AG10803 (cell line): ENCODE results near the gene GATAD2B.

Experiments used
- DNase-seq: peaks from one replicate; pipeline ENCODE4 v3.0.0; 2010; ENCODE audit warnings: low read depth
- H3K4me3 ChIP-seq: 2 replicates; pipeline ENCODE4 v1.5.1; 2011; ENCODE audit warnings: mild to moderate bottlenecking, low read length, control low read depth
- TF ChIP-seq, protein P1 (sequence below): conservative IDR thresholded peaks from 2 replicates; pipeline ENCODE4 v1.5.1; 2011; ENCODE audit warnings: mild to moderate bottlenecking, low read length, control low read depth, inconsistent platforms

The GATAD2B gene

DNA sequence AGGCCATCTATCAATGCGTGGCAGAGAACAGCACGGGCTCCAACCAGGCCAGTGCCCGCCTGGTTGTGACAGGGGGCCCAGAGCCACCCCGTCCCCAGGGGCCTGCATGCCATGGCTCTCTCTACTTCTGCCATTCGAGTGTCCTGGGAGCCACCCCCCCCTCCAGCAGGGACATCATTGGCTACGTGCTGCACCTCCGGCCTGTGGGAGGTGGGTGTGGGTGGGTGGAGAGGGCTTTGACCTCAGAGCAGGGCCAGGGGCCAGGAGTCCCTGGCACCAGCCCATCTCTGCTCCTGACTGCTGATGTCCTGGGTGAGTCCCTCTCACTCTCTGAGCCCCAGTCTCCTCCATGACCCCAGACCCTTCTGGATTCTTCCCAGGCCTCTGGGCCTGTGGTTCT lies 122.3 kb downstream of the GATAD2B start:
- no peak for DNase-seq
- TF ChIP-seq, protein P1, sequence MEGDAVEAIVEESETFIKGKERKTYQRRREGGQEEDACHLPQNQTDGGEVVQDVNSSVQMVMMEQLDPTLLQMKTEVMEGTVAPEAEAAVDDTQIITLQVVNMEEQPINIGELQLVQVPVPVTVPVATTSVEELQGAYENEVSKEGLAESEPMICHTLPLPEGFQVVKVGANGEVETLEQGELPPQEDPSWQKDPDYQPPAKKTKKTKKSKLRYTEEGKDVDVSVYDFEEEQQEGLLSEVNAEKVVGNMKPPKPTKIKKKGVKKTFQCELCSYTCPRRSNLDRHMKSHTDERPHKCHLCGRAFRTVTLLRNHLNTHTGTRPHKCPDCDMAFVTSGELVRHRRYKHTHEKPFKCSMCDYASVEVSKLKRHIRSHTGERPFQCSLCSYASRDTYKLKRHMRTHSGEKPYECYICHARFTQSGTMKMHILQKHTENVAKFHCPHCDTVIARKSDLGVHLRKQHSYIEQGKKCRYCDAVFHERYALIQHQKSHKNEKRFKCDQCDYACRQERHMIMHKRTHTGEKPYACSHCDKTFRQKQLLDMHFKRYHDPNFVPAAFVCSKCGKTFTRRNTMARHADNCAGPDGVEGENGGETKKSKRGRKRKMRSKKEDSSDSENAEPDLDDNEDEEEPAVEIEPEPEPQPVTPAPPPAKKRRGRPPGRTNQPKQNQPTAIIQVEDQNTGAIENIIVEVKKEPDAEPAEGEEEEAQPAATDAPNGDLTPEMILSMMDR, result no peak
- H3K4me3 ChIP-seq, result no peak overlapping the region

DNA sequence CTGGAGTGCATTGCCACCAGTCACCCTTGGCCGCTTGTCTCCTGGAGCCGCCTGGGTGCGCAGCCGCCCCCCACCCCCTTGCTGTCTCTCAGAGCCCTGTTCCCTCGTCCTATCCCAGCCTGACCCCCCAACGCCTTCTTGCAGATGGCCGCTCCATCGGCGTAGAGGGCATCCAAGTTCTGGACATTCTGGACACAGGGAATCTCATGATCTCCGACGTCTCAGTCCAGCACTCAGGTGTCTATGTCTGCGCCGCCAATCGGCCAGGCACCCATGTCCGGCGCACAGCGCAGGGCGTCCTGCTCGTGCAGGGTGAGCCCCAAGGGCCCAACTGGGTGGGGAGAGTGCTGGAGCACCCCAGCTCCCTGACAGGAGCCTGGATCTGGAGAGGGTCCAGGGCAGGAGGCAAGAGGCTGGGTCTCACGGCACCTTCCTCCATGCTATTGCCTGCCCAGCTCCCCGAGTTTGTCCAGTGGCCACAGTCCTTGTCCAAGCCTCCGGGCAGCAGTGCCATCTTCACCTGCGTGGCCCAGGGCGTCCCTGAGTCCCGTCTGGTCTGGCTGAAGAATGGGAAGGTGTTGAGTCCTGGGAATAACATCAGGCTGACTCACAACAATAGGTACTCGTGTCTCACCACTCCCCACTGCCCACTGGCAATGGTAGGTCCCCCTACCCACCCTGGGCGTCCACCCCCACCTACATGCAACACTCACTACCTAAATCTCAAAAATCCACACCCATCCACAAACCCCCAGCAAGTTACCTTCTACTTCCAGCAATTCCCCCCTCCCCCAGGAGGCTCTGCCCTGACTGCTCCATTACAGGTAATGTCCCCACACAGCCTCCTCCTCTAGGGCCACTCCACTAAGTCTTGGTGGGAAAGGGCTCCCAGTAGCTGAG lies 123.0 kb downstream of the GATAD2B start:
- H3K4me3 ChIP-seq, result no peak overlapping the region
- TF ChIP-seq, protein P1, result no peak
- DNase-seq, result no peak

GRCh38 chr1:153799016-153799415 lies 123.8 kb downstream of the GATAD2B start:
- DNase-seq, result no peak
- H3K4me3 ChIP-seq, result no peak overlapping the region
- TF ChIP-seq, protein P1, result no peak

- TF ChIP-seq, protein P1, result no peak
- no peak overlapping the region for H3K4me3 ChIP-seq
- no peak for DNase-seq
Observed at GRCh38 chr1:153798468-153798780, 124.3 kb downstream of the GATAD2B start.

DNA sequence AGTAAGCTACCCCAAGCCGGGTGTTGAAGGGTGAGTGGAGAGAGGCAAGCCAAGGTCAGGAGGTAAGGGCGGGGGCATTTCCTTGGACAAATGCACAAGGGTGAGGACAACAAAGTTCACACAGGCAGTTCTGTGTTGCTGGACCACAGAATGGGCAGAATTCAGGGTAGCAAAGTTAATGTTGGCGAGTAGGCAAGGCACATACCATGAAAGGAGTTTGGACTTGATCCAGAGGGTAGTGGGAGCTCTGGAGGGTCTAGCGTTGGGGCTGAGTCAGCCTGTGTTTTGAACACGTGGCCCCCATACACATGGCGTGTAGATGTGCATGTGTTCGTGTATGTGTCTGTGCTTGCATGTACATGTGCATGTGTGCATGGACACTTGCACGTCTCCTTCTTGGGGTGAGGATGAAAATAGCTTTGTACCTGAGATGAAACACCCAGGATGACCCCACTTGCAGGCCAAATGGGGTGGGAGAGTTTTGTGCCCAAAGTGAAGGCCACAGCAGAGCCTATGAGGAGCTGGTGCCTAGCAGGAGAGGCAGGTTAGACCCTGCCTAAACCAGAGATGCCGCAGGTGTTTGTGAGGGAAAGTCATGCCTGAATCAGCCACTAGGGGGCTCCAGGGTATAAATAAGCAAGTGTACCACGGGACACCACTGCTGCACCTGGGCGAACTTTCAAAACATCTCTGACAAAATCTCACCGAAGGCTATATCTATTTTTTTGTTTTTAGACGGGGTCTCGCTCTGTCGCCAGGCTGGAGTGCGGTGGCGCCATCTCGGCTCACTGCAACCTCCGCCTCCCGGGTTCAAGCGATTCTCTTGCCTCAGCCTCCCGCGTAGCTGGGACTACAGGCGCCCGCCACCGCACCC lies 125.7 kb downstream of the GATAD2B start:
- DNase-seq, result peak; percentile 59
- no peak overlapping the region for H3K4me3 ChIP-seq
- TF ChIP-seq, protein P1, result peak; percentile 81

DNA sequence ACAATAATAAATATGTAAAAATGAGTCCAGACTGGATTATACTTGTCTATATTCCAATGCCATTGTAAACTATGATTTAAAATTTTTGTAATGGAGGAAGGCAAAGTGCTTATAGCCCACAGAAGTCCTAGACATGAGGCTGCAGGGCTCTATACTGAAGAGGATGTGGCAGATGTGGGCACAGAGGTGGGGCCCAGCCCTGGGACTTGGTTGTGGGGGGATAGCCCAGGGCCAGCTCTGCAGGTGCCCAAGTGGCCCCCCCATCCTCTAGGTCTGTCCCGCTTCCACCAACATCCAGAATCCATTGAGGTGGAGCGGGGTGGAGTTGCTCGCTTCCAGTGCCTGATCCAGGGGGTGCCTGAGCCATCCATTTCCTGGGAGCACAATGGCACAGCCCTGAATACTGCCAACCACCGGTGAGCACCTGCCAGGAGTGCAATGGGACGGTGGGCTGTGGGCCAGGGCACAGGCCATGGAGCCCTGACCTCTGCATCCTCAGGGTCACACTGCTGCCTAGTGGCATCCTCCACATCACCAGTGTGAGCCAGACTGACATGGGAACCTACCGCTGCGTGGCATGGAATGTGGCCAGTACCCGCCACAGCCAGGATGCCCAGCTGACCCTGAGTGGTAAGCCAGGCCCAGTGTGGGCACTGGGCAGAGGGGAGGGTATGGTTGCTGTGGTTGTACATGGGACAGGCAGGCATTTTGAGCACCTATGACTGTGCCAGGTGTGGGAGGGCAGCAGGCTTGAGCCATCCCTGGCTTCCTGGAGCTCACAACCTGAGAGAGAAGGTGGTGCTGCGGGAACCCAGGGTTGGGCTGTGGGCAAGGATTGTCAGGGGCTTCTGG lies 126.6 kb downstream of the GATAD2B start:
- DNase-seq, result no peak
- TF ChIP-seq, protein P1, result no peak

More for the DNA sequence above, 126.6 kb downstream of the GATAD2B start:
- H3K4me3 ChIP-seq, result no peak overlapping the region
